ENCODE measurements around the gene TSNAXIP1.
"Not testable (repeated sequence)": the region's sequence is repeated elsewhere in the genome, so short reads cannot be mapped to it uniquely, and the experiment has no call there.

TSNAXIP1 gene

GRCh38 chr16:67861877-67862276 is 55.2 kb downstream of the TSNAXIP1 start:
- no peak for TF ChIP-seq JUND (IDR thresholded peaks at IDR 0.05; ENCODE audit: low read depth)
- DNase-seq (ENCODE audit: low read depth in 1 of 2, low spot score in 1 of 2), result no peak
- in situ Hi-C loops (cut with HindIII; ENCODE audit: low pct_unique_long_range_greater_than_20kb, low sequenced_read_pairs), result no loop called here

GRCh38 chr16:67862623-67863583 is 56.2 kb downstream of the TSNAXIP1 start:
- no peak for TF ChIP-seq JUND (IDR thresholded peaks at IDR 0.05; ENCODE audit: low read depth)
- in situ Hi-C loops (cut with HindIII; ENCODE audit: low pct_unique_long_range_greater_than_20kb, low sequenced_read_pairs), result no loop called here
- no peak for DNase-seq (ENCODE audit: low read depth in 1 of 2, low spot score in 1 of 2)

GRCh38 chr16:67864044-67864443 is 57.4 kb downstream of the TSNAXIP1 start:
- DNase-seq (ENCODE audit: low read depth in 1 of 2, low spot score in 1 of 2); in situ Hi-C loops (cut with HindIII; ENCODE audit: low pct_unique_long_range_greater_than_20kb, low sequenced_read_pairs): not testable (repeated sequence)

GRCh38 chr16:67864594-67864993 is 57.9 kb downstream of the TSNAXIP1 start:
- no peak for DNase-seq (ENCODE audit: low read depth in 1 of 2, low spot score in 1 of 2)
- no peak for TF ChIP-seq JUND (IDR thresholded peaks at IDR 0.05; ENCODE audit: low read depth)
- in situ Hi-C loops (cut with HindIII; ENCODE audit: low pct_unique_long_range_greater_than_20kb, low sequenced_read_pairs), result no loop called here

- DNase-seq (ENCODE audit: low read depth in 1 of 2, low spot score in 1 of 2), result peak in 1 of 2 experiments; percentile 73
- in situ Hi-C loops (cut with HindIII; ENCODE audit: low pct_unique_long_range_greater_than_20kb, low sequenced_read_pairs), result no loop called here
- TF ChIP-seq JUND (IDR thresholded peaks at IDR 0.05; ENCODE audit: low read depth), result no peak
Observed at GRCh38 chr16:67865318-67865717, 58.6 kb downstream of the TSNAXIP1 start.

GRCh38 chr16:67868290-67868689 is 61.6 kb downstream of the TSNAXIP1 start:
- in situ Hi-C loops (cut with HindIII; ENCODE audit: low pct_unique_long_range_greater_than_20kb, low sequenced_read_pairs), result no loop called here
- DNase-seq (ENCODE audit: low read depth in 1 of 2, low spot score in 1 of 2), result no peak
- TF ChIP-seq JUND (IDR thresholded peaks at IDR 0.05; ENCODE audit: low read depth), result no peak

GRCh38 chr16:67869653-67870052 is 63.0 kb downstream of the TSNAXIP1 start:
- TF ChIP-seq JUND (IDR thresholded peaks at IDR 0.05; ENCODE audit: low read depth), result no peak
- in situ Hi-C loops (cut with HindIII; ENCODE audit: low pct_unique_long_range_greater_than_20kb, low sequenced_read_pairs), result no loop called here
- no peak for DNase-seq (ENCODE audit: low read depth in 1 of 2, low spot score in 1 of 2)

- no peak for TF ChIP-seq JUND (IDR thresholded peaks at IDR 0.05; ENCODE audit: low read depth)
- in situ Hi-C loops (cut with HindIII; ENCODE audit: low pct_unique_long_range_greater_than_20kb, low sequenced_read_pairs), result no loop called here
- no peak for DNase-seq (ENCODE audit: low read depth in 1 of 2, low spot score in 1 of 2)
Observed at GRCh38 chr16:67871256-67871655, 64.6 kb downstream of the TSNAXIP1 start.

- no peak for DNase-seq (ENCODE audit: low read depth in 1 of 2, low spot score in 1 of 2)
- TF ChIP-seq JUND (IDR thresholded peaks at IDR 0.05; ENCODE audit: low read depth), result no peak
- in situ Hi-C loops (cut with HindIII; ENCODE audit: low pct_unique_long_range_greater_than_20kb, low sequenced_read_pairs), result no loop called here
Observed at GRCh38 chr16:67872131-67872630, 65.5 kb downstream of the TSNAXIP1 start.

- peak; percentile 77 to 89 for DNase-seq (ENCODE audit: low read depth in 1 of 2, low spot score in 1 of 2)
- no peak for TF ChIP-seq JUND (IDR thresholded peaks at IDR 0.05; ENCODE audit: low read depth)
- in situ Hi-C loops (cut with HindIII; ENCODE audit: low pct_unique_long_range_greater_than_20kb, low sequenced_read_pairs), result no loop called here
Observed at GRCh38 chr16:67872631-67873434, 66.1 kb downstream of the TSNAXIP1 start, which contains the start of gene EDC4. Gene EDC4, plus strand, starts transcription at chr16:67873052. Its CDS starts 210 bp downstream, at chr16:67873262.

- TF ChIP-seq JUND (IDR thresholded peaks at IDR 0.05; ENCODE audit: low read depth), result no peak
- DNase-seq (ENCODE audit: low read depth in 1 of 2, low spot score in 1 of 2), result no peak
- in situ Hi-C loops (cut with HindIII; ENCODE audit: low pct_unique_long_range_greater_than_20kb, low sequenced_read_pairs), result no loop called here
Observed at GRCh38 chr16:67873435-67874370, 67.0 kb downstream of the TSNAXIP1 start.

- no peak for TF ChIP-seq JUND (IDR thresholded peaks at IDR 0.05; ENCODE audit: low read depth)
- in situ Hi-C loops (cut with HindIII; ENCODE audit: low pct_unique_long_range_greater_than_20kb, low sequenced_read_pairs), result no loop called here
- no peak for DNase-seq (ENCODE audit: low read depth in 1 of 2, low spot score in 1 of 2)
Observed at GRCh38 chr16:67874372-67874771, 67.7 kb downstream of the TSNAXIP1 start.

Measured in T47D (cell line).